Measurements from ENCODE around the gene NCAM1.

The NCAM1 gene

DNA sequence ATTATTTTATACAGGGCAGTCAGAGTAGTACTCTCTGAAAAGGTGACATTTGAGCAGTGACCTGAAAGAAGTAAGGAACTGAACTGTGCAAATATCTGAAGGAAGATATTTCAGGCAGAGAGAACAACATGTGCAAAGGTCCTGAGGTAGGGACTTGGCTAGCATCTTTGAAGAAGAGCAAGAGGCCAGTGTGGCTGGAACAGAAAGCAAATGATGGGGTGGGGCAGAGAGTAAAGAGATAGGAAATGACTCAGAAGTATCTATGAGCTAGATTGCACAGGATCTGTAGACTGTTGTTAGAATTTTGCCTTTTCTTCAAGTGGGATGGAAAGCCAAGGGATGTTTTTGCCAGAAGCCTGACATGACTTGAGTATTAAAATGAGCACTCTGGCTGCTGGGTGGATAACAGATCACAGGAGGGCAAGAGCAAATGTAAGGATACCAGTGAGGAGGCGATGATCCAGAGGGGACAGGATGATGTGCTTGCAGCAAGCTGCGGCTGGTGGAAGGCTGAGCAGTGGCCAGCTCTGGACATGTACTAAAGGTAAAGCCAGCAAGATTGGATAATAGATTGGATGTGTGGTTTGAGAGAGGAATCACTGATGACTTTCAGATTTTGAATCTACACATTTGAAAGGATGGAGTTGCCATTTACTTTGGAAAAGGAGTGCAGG, 320.0 kb downstream of the NCAM1 start:
- no peak overlapping the region for H3K14ac ChIP-seq (ENCODE audit: low read length in 2 of 2)
- H3K18ac ChIP-seq (ENCODE audit: low read depth in 1 of 2, low read length in 2 of 2), result no peak overlapping the region
- no peak overlapping the region for H2BK120ac ChIP-seq (ENCODE audit: low read depth, low read length)
- no peak overlapping the region for H2BK15ac ChIP-seq (ENCODE audit: low read depth, poor library complexity, severe bottlenecking)
- WGBS, result 92% methylated on average over 2 of the region's 2 CpGs
- DNase-seq, result no peak
- no peak overlapping the region for H2BK12ac ChIP-seq (ENCODE audit: low read length in 2 of 2)
- peaks cover 0 to 73% of the 10 kb centered on the region in 2 experiments for H3K27me3 ChIP-seq (ENCODE audit: control insufficient read depth in 1 of 2, insufficient read depth in 1 of 2, low read length in 2 of 2)
- no peaks in the 10 kb centered on the region for H3K79me1 ChIP-seq (replicated peaks; ENCODE audit: low read length, poor library complexity, severe bottlenecking)
- H2AK5ac ChIP-seq (ENCODE audit: low read length, severe bottlenecking), result no peak overlapping the region
- no peak overlapping the region for H3K23ac ChIP-seq (ENCODE audit: low read length in 2 of 2)
- no peaks in the 10 kb centered on the region for H3K36me3 ChIP-seq (ENCODE audit: control insufficient read depth in 1 of 2, insufficient read depth in 2 of 2, low read depth in 1 of 2, low read length in 2 of 2)
- H4K8ac ChIP-seq (ENCODE audit: low read length), result no peak overlapping the region
- no peaks in the 10 kb centered on the region for H3K4me1 ChIP-seq (ENCODE audit: control insufficient read depth, insufficient read depth, low read depth, low read length)
- H2AFZ ChIP-seq (ENCODE audit: low read depth, low read length), result no peak overlapping the region
- no peak overlapping the region for H3K4ac ChIP-seq (ENCODE audit: low read depth in 1 of 2, low read length in 2 of 2)
- H3K9ac ChIP-seq (ENCODE audit: low read length), result no peak overlapping the region
- H3K9me3 ChIP-seq (ENCODE audit: control insufficient read depth, low read length), result no peaks in the 10 kb centered on the region
- H3K4me2 ChIP-seq (ENCODE audit: low read length, poor library complexity, severe bottlenecking), result no peak overlapping the region
- no peak overlapping the region for H2BK5ac ChIP-seq (ENCODE audit: low read depth, low read length, poor library complexity, severe bottlenecking)
- no peak overlapping the region for H3K4me3 ChIP-seq (ENCODE audit: insufficient read depth in 1 of 2, low read depth in 1 of 2, low read length in 2 of 2)
- H4K91ac ChIP-seq (ENCODE audit: low read length), result no peak overlapping the region
- H3K27ac ChIP-seq (ENCODE audit: low read length, poor library complexity, severe bottlenecking), result no peak overlapping the region

GRCh38 chr11:113282898-113283437, 321.7 kb downstream of the NCAM1 start:
- Histone ChIP-seq H2BK12ac (ENCODE audit: low read length in 2 of 2) (no peak overlapping the region), H3K9me3 (ENCODE audit: control insufficient read depth, low read length) (no peaks in the 10 kb centered on the region), H3K14ac (ENCODE audit: low read length in 2 of 2) (no peak overlapping the region), H2BK120ac (ENCODE audit: low read depth, low read length) (no peak overlapping the region), H3K23ac (ENCODE audit: low read length in 2 of 2) (no peak overlapping the region), H4K91ac (ENCODE audit: low read length) (no peak overlapping the region), H3K4me3 (ENCODE audit: insufficient read depth in 1 of 2, low read depth in 1 of 2, low read length in 2 of 2) (no peak overlapping the region), H2AK5ac (ENCODE audit: low read length, severe bottlenecking) (no peak overlapping the region), H3K79me1 (replicated peaks; ENCODE audit: low read length, poor library complexity, severe bottlenecking) (no peaks in the 10 kb centered on the region), H3K4me1 (ENCODE audit: control insufficient read depth, insufficient read depth, low read depth, low read length) (no peaks in the 10 kb centered on the region), H3K4ac (ENCODE audit: low read depth in 1 of 2, low read length in 2 of 2) (no peak overlapping the region), H4K8ac (ENCODE audit: low read length) (peak overlapping the region; percentile 9), H3K18ac (ENCODE audit: low read depth in 1 of 2, low read length in 2 of 2) (no peak overlapping the region), H3K36me3 (ENCODE audit: control insufficient read depth in 1 of 2, insufficient read depth in 2 of 2, low read depth in 1 of 2, low read length in 2 of 2) (no peaks in the 10 kb centered on the region), H3K9ac (ENCODE audit: low read length) (no peak overlapping the region), H2BK15ac (ENCODE audit: low read depth, poor library complexity, severe bottlenecking) (no peak overlapping the region), H3K27ac (ENCODE audit: low read length, poor library complexity, severe bottlenecking) (no peak overlapping the region), H3K27me3 (ENCODE audit: control insufficient read depth in 1 of 2, insufficient read depth in 1 of 2, low read length in 2 of 2) (peaks cover 5 to 82% of the 10 kb centered on the region in 2 experiments), H2BK5ac (ENCODE audit: low read depth, low read length, poor library complexity, severe bottlenecking) (no peak overlapping the region), H3K4me2 (ENCODE audit: low read length, poor library complexity, severe bottlenecking) (no peak overlapping the region), H2AFZ (ENCODE audit: low read depth, low read length) (no peak overlapping the region)
- WGBS, result 59% methylated on average over 2 of the region's 3 CpGs
- DNase-seq, result no peak

DNA sequence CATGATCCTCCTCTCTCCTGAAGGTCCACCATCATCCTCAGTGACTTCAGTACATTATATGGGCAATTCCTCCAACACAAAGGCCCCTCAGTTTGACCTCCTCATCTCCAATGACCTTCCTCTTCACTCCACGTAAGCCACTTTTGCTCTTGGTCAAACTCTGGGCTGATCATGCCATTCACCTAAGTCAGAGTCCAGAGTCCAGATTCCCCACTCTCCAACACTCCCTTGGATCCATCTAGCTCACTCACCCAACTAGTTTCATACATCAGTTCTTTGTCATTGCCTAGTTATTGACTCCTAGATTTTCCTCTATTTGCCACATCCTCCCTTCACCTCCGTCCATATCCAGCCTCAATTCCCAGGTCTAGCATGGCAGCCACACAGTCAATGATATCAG, 322.7 kb downstream of the NCAM1 start:
- H3K23ac ChIP-seq (ENCODE audit: low read length in 2 of 2), result no peak overlapping the region
- H2BK12ac ChIP-seq (ENCODE audit: low read length in 2 of 2), result no peak overlapping the region
- WGBS, result 79% methylated on average over 2 of the region's 2 CpGs
- no peak overlapping the region for H2AFZ ChIP-seq (ENCODE audit: low read depth, low read length)
- H3K36me3 ChIP-seq (ENCODE audit: control insufficient read depth in 1 of 2, insufficient read depth in 2 of 2, low read depth in 1 of 2, low read length in 2 of 2), result no peaks in the 10 kb centered on the region
- no peak overlapping the region for H2BK120ac ChIP-seq (ENCODE audit: low read depth, low read length)
- H3K27me3 ChIP-seq (ENCODE audit: control insufficient read depth in 1 of 2, insufficient read depth in 1 of 2, low read length in 2 of 2), result peaks cover 8 to 91% of the 10 kb centered on the region in 2 experiments
- no peak overlapping the region for H3K4ac ChIP-seq (ENCODE audit: low read depth in 1 of 2, low read length in 2 of 2)
- no peak for DNase-seq
- no peak overlapping the region for H3K14ac ChIP-seq (ENCODE audit: low read length in 2 of 2)
- H3K4me2 ChIP-seq (ENCODE audit: low read length, poor library complexity, severe bottlenecking), result no peak overlapping the region
- no peak overlapping the region for H3K27ac ChIP-seq (ENCODE audit: low read length, poor library complexity, severe bottlenecking)
- no peak overlapping the region for H3K4me3 ChIP-seq (ENCODE audit: insufficient read depth in 1 of 2, low read depth in 1 of 2, low read length in 2 of 2)
- no peak overlapping the region for H2BK5ac ChIP-seq (ENCODE audit: low read depth, low read length, poor library complexity, severe bottlenecking)
- H2BK15ac ChIP-seq (ENCODE audit: low read depth, poor library complexity, severe bottlenecking), result no peak overlapping the region
- H3K4me1 ChIP-seq (ENCODE audit: control insufficient read depth, insufficient read depth, low read depth, low read length), result no peaks in the 10 kb centered on the region
- H3K79me1 ChIP-seq (replicated peaks; ENCODE audit: low read length, poor library complexity, severe bottlenecking), result no peaks in the 10 kb centered on the region
- no peak overlapping the region for H3K18ac ChIP-seq (ENCODE audit: low read depth in 1 of 2, low read length in 2 of 2)
- no peaks in the 10 kb centered on the region for H3K9me3 ChIP-seq (ENCODE audit: control insufficient read depth, low read length)
- H4K91ac ChIP-seq (ENCODE audit: low read length), result no peak overlapping the region
- no peak overlapping the region for H3K9ac ChIP-seq (ENCODE audit: low read length)
- H2AK5ac ChIP-seq (ENCODE audit: low read length, severe bottlenecking), result no peak overlapping the region
- H4K8ac ChIP-seq (ENCODE audit: low read length), result no peak overlapping the region

GRCh38 chr11:113286009-113286408, 324.8 kb downstream of the NCAM1 start:
- no peak overlapping the region for H3K9ac ChIP-seq (ENCODE audit: low read length)
- peak overlapping the region; percentile 31 for H4K91ac ChIP-seq (ENCODE audit: low read length)
- H2AK5ac ChIP-seq (ENCODE audit: low read length, severe bottlenecking), result no peak overlapping the region
- no peak overlapping the region for H3K23ac ChIP-seq (ENCODE audit: low read length in 2 of 2)
- no peak overlapping the region for H2AFZ ChIP-seq (ENCODE audit: low read depth, low read length)
- H3K27me3 ChIP-seq (ENCODE audit: control insufficient read depth in 1 of 2, insufficient read depth in 1 of 2, low read length in 2 of 2), result peaks cover 8 to 90% of the 10 kb centered on the region in 2 experiments
- no peak overlapping the region for H2BK5ac ChIP-seq (ENCODE audit: low read depth, low read length, poor library complexity, severe bottlenecking)
- peak overlapping the region; percentile 2 to 28 for H2BK12ac ChIP-seq (ENCODE audit: low read length in 2 of 2)
- WGBS, result 90% methylated on average over 3 of the region's 3 CpGs
- H3K27ac ChIP-seq (ENCODE audit: low read length, poor library complexity, severe bottlenecking), result no peak overlapping the region
- H3K36me3 ChIP-seq (ENCODE audit: control insufficient read depth in 1 of 2, insufficient read depth in 2 of 2, low read depth in 1 of 2, low read length in 2 of 2), result no peaks in the 10 kb centered on the region
- no peak overlapping the region for H4K8ac ChIP-seq (ENCODE audit: low read length)
- no peaks in the 10 kb centered on the region for H3K79me1 ChIP-seq (replicated peaks; ENCODE audit: low read length, poor library complexity, severe bottlenecking)
- no peak overlapping the region for H3K4ac ChIP-seq (ENCODE audit: low read depth in 1 of 2, low read length in 2 of 2)
- no peak overlapping the region for H2BK120ac ChIP-seq (ENCODE audit: low read depth, low read length)
- no peak overlapping the region for H2BK15ac ChIP-seq (ENCODE audit: low read depth, poor library complexity, severe bottlenecking)
- H3K4me1 ChIP-seq (ENCODE audit: control insufficient read depth, insufficient read depth, low read depth, low read length), result no peaks in the 10 kb centered on the region
- H3K14ac ChIP-seq (ENCODE audit: low read length in 2 of 2), result peak overlapping the region in 1 of 2 experiments; percentile 46
- no peak overlapping the region for H3K4me2 ChIP-seq (ENCODE audit: low read length, poor library complexity, severe bottlenecking)
- H3K18ac ChIP-seq (ENCODE audit: low read depth in 1 of 2, low read length in 2 of 2), result peak overlapping the region in 1 of 2 experiments; percentile 5
- H3K4me3 ChIP-seq (ENCODE audit: insufficient read depth in 1 of 2, low read depth in 1 of 2, low read length in 2 of 2), result no peak overlapping the region
- DNase-seq, result no peak
- H3K9me3 ChIP-seq (ENCODE audit: control insufficient read depth, low read length), result no peaks in the 10 kb centered on the region

Data from mesenchymal stem cell (in vitro differentiated cells and primary cell).